ENCODE results near the gene ATP9B.
"Not testable (repeated sequence)": the region's sequence is repeated elsewhere in the genome, so short reads cannot be mapped to it uniquely, and the experiment has no call there.

Gene ATP9B

GRCh38 chr18:79151191-79151590 lies 82.0 kb downstream of the ATP9B start:
- DNase-seq, result no peak

- no peak for DNase-seq
Observed at GRCh38 chr18:79156327-79156726, 87.1 kb downstream of the ATP9B start.

- DNase-seq, result no peak
Observed at GRCh38 chr18:79164706-79165105, 95.5 kb downstream of the ATP9B start.

GRCh38 chr18:79166702-79167101 lies 97.5 kb downstream of the ATP9B start:
- DNase-seq, result no peak

- no peak for DNase-seq
Observed at GRCh38 chr18:79167526-79168190, 98.5 kb downstream of the ATP9B start.

- DNase-seq, result no peak
Observed at GRCh38 chr18:79169958-79170555, 100.9 kb downstream of the ATP9B start.

- DNase-seq, result not testable (repeated sequence)
Observed at GRCh38 chr18:79172331-79172730, 103.1 kb downstream of the ATP9B start.

GRCh38 chr18:79173742-79174141 lies 104.5 kb downstream of the ATP9B start:
- no peak for DNase-seq

GRCh38 chr18:79178113-79178531 lies 108.9 kb downstream of the ATP9B start:
- DNase-seq, result no peak

GRCh38 chr18:79182047-79182713 lies 113.0 kb downstream of the ATP9B start:
- DNase-seq, result no peak

GRCh38 chr18:79185648-79186047 lies 116.5 kb downstream of the ATP9B start:
- no peak for DNase-seq

GRCh38 chr18:79186649-79187048 lies 117.5 kb downstream of the ATP9B start:
- no peak for DNase-seq

- no peak for DNase-seq
Observed at GRCh38 chr18:79187532-79188277, 118.5 kb downstream of the ATP9B start.

GRCh38 chr18:79191418-79191817 lies 122.2 kb downstream of the ATP9B start:
- no peak for DNase-seq

- no peak for DNase-seq
Observed at GRCh38 chr18:79191956-79192355, 122.8 kb downstream of the ATP9B start.

- no peak for DNase-seq
Observed at GRCh38 chr18:79193826-79194225, 124.6 kb downstream of the ATP9B start.

GRCh38 chr18:79195716-79196683 lies 126.8 kb downstream of the ATP9B start:
- no peak for DNase-seq

- DNase-seq, result no peak
Observed at GRCh38 chr18:79197531-79197930, 128.3 kb downstream of the ATP9B start.

- no peak for DNase-seq
Observed at GRCh38 chr18:79199691-79200374, 130.6 kb downstream of the ATP9B start.

GRCh38 chr18:79200546-79201268 lies 131.5 kb downstream of the ATP9B start:
- no peak for DNase-seq

GRCh38 chr18:79203017-79203605 lies 133.9 kb downstream of the ATP9B start:
- DNase-seq, result peak; percentile 45

All from stimulated activated CD8-positive, alpha-beta memory T cell treated with anti-CD3 and anti-CD28 coated beads, Interleukin-4, amount 100 ng/mL, for 48 hours (primary cell).